GM18505 (cell line): ENCODE measurements around the gene AADAC.
"Not testable (repeated sequence)": the region's sequence is repeated elsewhere in the genome, so short reads cannot be mapped to it uniquely, and the experiment has no call there.

ENCODE experiments used
- ATAC-seq: cut with Tn5 transposase; IDR thresholded peaks from one replicate; pipeline ENCODE4 v1.9.1; 2021; ENCODE audit not compliant: unreplicated experiment
- POLR2A ChIP-seq: IDR thresholded peaks from 4 replicates; pipeline ENCODE4 v1.6.1; 2011; ENCODE audit warnings: borderline replicate concordance; ENCODE audit not compliant: insufficient read depth, insufficient read length; ENCODE audit errors: extremely low read depth

Gene AADAC

GRCh38 chr3:151852074-151852811 lies 38.3 kb downstream of the AADAC start:
- no peak for ATAC-seq
- TF ChIP-seq POLR2A: no peak

- ATAC-seq: no peak
- TF ChIP-seq POLR2A: no peak
Observed at GRCh38 chr3:151856118-151856517, 42.2 kb downstream of the AADAC start.

- ATAC-seq: no peak
Observed at GRCh38 chr3:151856641-151857040, 42.7 kb downstream of the AADAC start.

GRCh38 chr3:151859233-151859673 lies 45.3 kb downstream of the AADAC start:
- ATAC-seq: no peak

More at GRCh38 chr3:151856641-151857040, 42.7 kb downstream of the AADAC start:
- no peak for TF ChIP-seq POLR2A

GRCh38 chr3:151859905-151860304 lies 46.0 kb downstream of the AADAC start:
- ATAC-seq: no peak
- no peak for TF ChIP-seq POLR2A

More at GRCh38 chr3:151859233-151859673, 45.3 kb downstream of the AADAC start:
- TF ChIP-seq POLR2A: no peak

GRCh38 chr3:151863611-151864010 lies 49.7 kb downstream of the AADAC start:
- TF ChIP-seq POLR2A: no peak
- ATAC-seq: no peak

GRCh38 chr3:151864423-151865101 lies 50.6 kb downstream of the AADAC start:
- TF ChIP-seq POLR2A: no peak
- no peak for ATAC-seq

GRCh38 chr3:151866711-151867410 lies 52.9 kb downstream of the AADAC start:
- no peak for TF ChIP-seq POLR2A
- no peak for ATAC-seq

- TF ChIP-seq POLR2A: no peak
- no peak for ATAC-seq
Observed at GRCh38 chr3:151867666-151868065, 53.8 kb downstream of the AADAC start.

- no peak for ATAC-seq
Observed at GRCh38 chr3:151869181-151869580, 55.3 kb downstream of the AADAC start.

GRCh38 chr3:151871639-151872468 lies 57.9 kb downstream of the AADAC start:
- TF ChIP-seq POLR2A: no peak
- peak; percentile 86 for ATAC-seq

More at GRCh38 chr3:151869181-151869580, 55.3 kb downstream of the AADAC start:
- no peak for TF ChIP-seq POLR2A

GRCh38 chr3:151873398-151873797 lies 59.5 kb downstream of the AADAC start, which contains the start of gene SUCNR1:
SUCNR1 (plus strand) TSS chr3:151873643; CDS start chr3:151879893, 6,250 bp downstream.
- no peak for ATAC-seq
- no peak for TF ChIP-seq POLR2A

GRCh38 chr3:151874079-151874478 lies 60.2 kb downstream of the AADAC start:
- not testable (repeated sequence) for ATAC-seq
